Effector memory CD8-positive, alpha-beta T cell (primary cell): ENCODE results near the gene SMIM21.

Source experiments
- ATAC-seq: fragments of 150-1000 bp; cut with Tn5 transposase; replicated peaks from 2 replicates; pipeline ENCODE4 v1.10.0; 2021; ENCODE audit warnings: mild to moderate bottlenecking, moderate library complexity
- DNase-seq, 3 experiments: peaks; one replicate each; pipeline ENCODE4 v3.0.0; 2021
- H3K27ac Mint-ChIP-seq, 2 donors: one replicate each; pipeline ENCODE4 v1.8.0; 2022; ENCODE audit warnings: mild to moderate bottlenecking in 2 of 2, mixed read lengths in 2 of 2, moderate library complexity in 2 of 2
- H3K27me3 Mint-ChIP-seq, 2 donors: one replicate each; pipeline ENCODE4 v1.8.0; 2022; ENCODE audit warnings: mixed read lengths in 2 of 2
- H3K36me3 Mint-ChIP-seq: one replicate; pipeline ENCODE4 v1.8.0; 2022; ENCODE audit warnings: mild to moderate bottlenecking, moderate library complexity, mixed read lengths; ENCODE audit not compliant: insufficient read depth
- H3K4me1 Mint-ChIP-seq, 2 donors: one replicate each; pipeline ENCODE4 v1.8.0; 2022; ENCODE audit warnings: low read depth in 2 of 2, mixed read lengths in 2 of 2
- H3K4me3 Mint-ChIP-seq, 2 donors: one replicate each; pipeline ENCODE4 v1.8.0; 2022; ENCODE audit warnings: mild to moderate bottlenecking in 2 of 2, mixed read lengths in 2 of 2, moderate library complexity in 2 of 2
- H3K9me3 Mint-ChIP-seq, 2 donors: one replicate each; pipeline ENCODE4 v1.8.0; 2022; ENCODE audit warnings: mixed read lengths in 2 of 2

Gene SMIM21

DNA sequence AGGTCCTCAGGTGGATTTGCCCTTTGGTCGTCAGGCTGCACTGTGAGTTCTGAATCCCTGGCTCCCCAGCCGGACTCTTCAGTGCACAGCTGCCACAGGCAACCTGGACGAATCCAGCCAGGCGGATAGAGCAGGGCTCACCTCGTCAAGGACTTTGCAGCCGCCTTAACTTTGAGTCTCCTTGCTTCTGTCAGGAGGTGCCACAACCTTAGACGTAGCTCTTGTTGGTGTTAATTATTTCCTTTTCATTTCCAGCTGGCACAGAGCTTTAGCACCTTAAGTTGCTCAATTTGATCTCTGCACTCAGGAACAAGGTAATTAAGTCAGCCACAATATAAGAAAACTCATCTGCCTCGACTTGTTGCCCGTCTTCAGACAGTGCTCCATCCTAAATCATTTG is 17.7 kb downstream of the SMIM21 start:
- no peak for ATAC-seq
- no peaks in the 10 kb centered on the region for H3K9me3 Mint-ChIP-seq

DNA sequence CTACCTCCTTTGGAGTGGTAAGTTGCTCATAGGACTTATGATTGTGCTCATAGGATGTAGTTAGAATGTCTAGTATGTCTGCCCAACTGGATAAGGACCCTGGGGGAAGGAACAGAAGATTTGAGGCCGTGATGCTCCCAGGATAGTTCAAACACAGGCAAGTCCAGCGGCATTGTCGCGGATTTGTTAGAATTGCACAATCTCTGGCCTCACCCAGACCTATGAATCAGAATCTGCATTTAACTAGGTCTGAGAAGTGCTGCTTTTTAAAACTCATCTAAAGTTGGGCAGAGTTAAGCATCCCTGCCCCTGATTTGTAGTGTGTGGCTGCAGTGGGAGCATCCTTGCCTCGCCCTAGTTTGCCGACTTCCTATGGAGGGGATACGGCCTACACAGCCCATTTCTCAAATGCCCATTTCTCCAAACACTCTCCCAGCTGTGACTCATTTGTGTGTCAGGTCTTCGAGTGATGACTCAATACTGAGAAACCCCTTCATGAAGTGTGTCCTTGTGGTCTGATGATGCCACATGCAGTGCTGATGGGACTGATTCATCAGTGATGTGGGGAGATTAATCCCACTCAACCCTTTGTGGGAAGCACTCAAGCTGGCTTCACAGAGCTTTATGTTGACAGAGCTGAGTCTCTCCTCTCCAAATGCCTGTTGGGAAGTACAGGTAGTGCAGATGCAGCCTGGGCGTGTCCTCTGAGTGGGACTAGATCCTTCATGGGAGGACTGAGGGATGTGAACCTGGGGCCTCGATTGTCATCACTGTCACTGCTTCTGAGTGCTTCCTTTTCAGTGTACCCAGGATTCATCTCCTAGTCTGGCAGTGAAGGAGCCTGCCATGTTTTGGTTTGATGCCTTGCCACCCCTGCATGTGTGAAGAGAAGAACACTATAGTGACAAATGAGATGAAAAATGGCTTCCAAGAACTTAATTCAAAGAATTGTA is 18.7 kb downstream of the SMIM21 start:
- H3K4me3 Mint-ChIP-seq, result no peak overlapping the region
- H3K27me3 Mint-ChIP-seq, result peaks cover 32 to 40% of the 10 kb centered on the region in 2 donors
- H3K27ac Mint-ChIP-seq, result no peak overlapping the region
- DNase-seq (no peak), ATAC-seq (no peak)
- H3K9me3 Mint-ChIP-seq, result no peaks in the 10 kb centered on the region
- no peaks in the 10 kb centered on the region for H3K4me1 Mint-ChIP-seq
- H3K36me3 Mint-ChIP-seq, result no peaks in the 10 kb centered on the region

More for the DNA sequence above, 17.7 kb downstream of the SMIM21 start:
- no peak for DNase-seq
- H3K27me3 Mint-ChIP-seq, result peaks cover 31 to 40% of the 10 kb centered on the region in 2 donors
- no peak overlapping the region for H3K27ac Mint-ChIP-seq
- H3K4me1 Mint-ChIP-seq, result no peaks in the 10 kb centered on the region
- no peak overlapping the region for H3K4me3 Mint-ChIP-seq
- H3K36me3 Mint-ChIP-seq, result no peaks in the 10 kb centered on the region

DNA sequence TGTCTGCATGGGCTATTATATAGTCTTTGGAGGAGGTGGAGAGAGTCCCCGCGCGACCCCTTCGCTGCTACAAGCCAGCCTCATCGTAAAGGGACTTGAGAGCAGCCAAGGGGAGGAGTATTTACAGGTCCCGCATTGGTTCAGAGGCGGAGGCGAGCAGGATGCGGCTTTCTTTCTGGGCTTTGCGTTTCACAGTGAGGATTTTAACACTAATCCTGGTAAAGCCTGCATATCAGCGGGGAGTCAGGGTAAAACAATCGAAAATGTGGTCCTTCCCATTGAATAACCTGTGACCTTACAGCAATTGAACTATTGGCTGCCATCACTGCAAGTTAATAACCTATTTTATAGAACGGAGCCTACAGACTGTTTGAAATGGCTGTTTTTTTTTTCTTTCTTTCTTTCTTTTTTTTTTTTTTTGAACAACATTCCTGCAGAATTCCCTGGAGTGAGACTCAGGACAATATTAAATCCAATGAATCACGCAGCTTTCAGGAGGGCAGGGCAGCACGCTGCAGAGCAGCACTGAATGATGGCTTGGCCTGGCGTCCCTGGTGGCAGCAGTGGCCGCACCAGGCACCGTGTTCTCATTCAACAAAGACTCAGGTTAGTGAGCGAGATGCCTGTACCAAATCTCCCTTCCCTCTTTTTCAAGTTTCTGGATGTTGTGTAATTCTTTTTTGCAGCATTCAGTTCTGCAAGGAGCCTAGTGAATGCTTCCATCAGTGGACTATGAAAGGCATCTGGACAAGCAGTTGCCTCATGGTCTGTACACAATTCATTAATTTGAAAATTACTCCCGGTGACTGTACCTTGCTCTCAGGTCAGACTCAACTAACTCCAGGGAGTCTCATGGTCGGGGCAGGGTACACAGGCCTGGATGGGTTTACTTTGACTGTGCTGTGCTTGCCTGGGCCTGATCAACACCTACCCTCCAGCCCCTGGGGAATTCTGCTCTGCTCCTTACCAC is 19.8 kb downstream of the SMIM21 start:
- ATAC-seq, result no peak
- no peaks in the 10 kb centered on the region for H3K36me3 Mint-ChIP-seq
- H3K9me3 Mint-ChIP-seq, result no peaks in the 10 kb centered on the region
- DNase-seq, result no peak
- no peak overlapping the region for H3K4me3 Mint-ChIP-seq
- H3K4me1 Mint-ChIP-seq, result no peaks in the 10 kb centered on the region
- peaks cover 33 to 42% of the 10 kb centered on the region in 2 donors for H3K27me3 Mint-ChIP-seq
- no peak overlapping the region for H3K27ac Mint-ChIP-seq

DNA sequence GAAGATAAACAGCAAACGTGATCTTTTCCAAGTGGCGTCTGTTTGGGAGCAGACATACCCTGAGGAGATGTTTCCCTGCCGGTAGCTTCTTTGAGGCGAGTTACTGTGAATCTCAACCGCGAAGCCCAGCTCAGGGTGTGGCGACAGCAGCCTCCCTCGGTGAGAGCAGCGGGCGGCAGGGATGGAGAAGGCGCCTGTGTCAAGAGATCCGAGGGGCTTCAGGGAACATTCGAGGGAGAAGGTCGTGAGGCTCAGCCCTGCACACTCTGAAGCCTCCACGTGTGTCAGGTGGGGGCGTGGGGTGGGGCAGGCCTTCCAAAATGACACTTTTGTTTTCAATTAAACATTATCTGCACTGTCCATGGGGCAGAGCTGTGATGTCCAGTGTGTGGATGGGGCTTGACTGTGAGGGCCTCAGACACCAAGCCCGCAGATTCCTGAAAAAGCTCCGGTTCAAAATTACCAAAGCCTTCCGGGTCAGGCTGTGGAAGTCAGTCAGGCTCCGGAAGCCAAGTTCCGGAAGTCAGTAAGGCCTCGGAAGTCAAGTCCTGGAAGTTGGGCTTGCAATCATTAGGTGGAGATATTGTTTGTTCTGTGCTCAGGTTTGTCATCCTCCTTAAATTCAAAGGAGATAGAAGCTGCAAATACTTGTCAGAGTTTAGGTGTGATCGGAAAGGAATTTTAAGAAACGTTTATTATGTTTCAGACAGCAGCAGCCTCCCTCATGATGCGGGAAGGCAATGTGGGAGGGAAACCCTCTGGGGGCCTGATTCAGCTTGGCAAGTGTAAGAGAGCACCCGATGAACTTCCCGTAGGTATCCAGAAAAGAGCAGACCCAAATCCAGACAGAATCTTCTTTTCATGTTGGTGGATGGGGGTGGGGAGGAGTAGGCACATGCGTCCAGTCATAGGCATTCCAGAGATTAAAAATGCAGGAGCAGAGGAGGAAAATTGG is 20.7 kb downstream of the SMIM21 start:
- no peaks in the 10 kb centered on the region for H3K9me3 Mint-ChIP-seq
- peaks cover 40 to 51% of the 10 kb centered on the region in 2 donors for H3K27me3 Mint-ChIP-seq
- no peak overlapping the region for H3K27ac Mint-ChIP-seq
- DNase-seq (no peak), ATAC-seq (no peak)
- no peaks in the 10 kb centered on the region for H3K36me3 Mint-ChIP-seq
- H3K4me3 Mint-ChIP-seq, result no peak overlapping the region
- no peaks in the 10 kb centered on the region for H3K4me1 Mint-ChIP-seq

DNA sequence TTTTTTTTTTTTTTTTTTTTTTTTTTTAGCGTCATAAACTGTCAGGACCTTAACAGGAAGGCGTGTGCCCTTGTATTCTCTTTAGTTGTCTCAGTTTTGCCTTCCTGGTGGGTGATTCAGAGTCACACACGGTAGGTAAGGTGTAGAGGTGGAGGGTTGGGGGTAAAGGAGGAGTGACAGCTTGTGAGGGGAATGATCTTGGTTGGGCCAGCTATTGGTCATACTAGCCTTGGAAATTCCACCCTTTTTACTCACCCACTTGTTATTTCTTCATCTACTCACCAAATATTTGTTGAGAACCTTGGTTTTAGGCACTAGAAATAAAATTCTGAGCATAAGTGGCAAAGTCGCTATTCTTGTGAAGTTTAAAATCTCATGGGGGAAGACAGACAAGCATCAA is 22.2 kb downstream of the SMIM21 start:
- no peak for ATAC-seq
- Mint-ChIP-seq H3K27ac (no peak overlapping the region), H3K9me3 (no peaks in the 10 kb centered on the region)

DNA sequence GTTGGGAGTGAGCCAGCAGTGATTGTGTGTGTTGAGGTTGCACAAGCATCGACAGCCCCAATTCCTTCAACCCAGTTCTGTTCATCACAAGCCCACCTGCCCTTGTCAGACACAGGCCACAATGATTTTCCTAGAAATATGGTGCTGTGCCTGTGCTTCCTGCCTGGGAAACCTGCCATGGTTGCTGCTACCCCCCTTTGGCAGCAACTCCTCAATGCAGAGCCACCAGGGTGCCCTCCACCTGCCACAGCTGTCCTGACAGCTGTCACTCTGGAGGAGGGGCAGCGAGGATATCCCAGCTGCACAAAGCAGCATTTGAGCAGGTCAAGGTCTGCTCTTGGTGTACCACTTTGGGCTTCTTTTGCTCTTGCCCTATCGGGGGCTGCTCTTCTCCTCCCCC is 27.1 kb downstream of the SMIM21 start:
- no peaks in the 10 kb centered on the region for H3K4me1 Mint-ChIP-seq
- no peaks in the 10 kb centered on the region for H3K9me3 Mint-ChIP-seq

More for the DNA sequence above, 22.2 kb downstream of the SMIM21 start:
- Mint-ChIP-seq H3K27me3 (peaks cover 40 to 52% of the 10 kb centered on the region in 2 donors), H3K4me1 (no peaks in the 10 kb centered on the region), H3K4me3 (no peak overlapping the region), H3K36me3 (no peaks in the 10 kb centered on the region)
- DNase-seq, result no peak

DNA sequence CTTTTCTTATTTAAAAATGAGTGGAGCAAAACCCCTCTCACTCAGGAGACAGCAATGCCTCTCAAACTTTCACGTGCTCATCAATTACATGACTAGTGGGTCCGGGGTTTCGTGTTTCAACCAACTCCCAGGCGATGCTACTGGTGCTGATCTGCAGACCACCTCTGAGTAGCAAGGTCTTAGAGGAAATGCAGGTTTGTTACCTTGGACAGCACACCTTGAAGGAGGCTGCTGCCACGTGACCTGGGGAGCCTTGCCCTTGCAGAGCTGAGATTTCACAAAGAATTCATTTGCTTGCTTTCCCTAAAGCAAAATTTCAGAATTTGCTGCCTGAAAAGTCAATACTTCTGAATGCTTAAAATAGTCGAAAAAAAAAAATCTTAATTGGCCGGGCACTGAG is 32.4 kb downstream of the SMIM21 start:
- Mint-ChIP-seq H3K4me3 (no peak overlapping the region), H3K27ac (no peak overlapping the region), H3K4me1 (peaks cover 0 to 5% of the 10 kb centered on the region in 2 donors), H3K27me3 (peaks cover 52 to 59% of the 10 kb centered on the region in 2 donors), H3K36me3 (no peaks in the 10 kb centered on the region), H3K9me3 (no peaks in the 10 kb centered on the region)
- no peak for DNase-seq
- ATAC-seq, result no peak

More for the DNA sequence above, 27.1 kb downstream of the SMIM21 start:
- DNase-seq, result no peak
- peaks cover 38 to 59% of the 10 kb centered on the region in 2 donors for H3K27me3 Mint-ChIP-seq
- no peak overlapping the region for H3K27ac Mint-ChIP-seq
- H3K4me3 Mint-ChIP-seq, result no peak overlapping the region
- H3K36me3 Mint-ChIP-seq, result no peaks in the 10 kb centered on the region
- ATAC-seq, result no peak

DNA sequence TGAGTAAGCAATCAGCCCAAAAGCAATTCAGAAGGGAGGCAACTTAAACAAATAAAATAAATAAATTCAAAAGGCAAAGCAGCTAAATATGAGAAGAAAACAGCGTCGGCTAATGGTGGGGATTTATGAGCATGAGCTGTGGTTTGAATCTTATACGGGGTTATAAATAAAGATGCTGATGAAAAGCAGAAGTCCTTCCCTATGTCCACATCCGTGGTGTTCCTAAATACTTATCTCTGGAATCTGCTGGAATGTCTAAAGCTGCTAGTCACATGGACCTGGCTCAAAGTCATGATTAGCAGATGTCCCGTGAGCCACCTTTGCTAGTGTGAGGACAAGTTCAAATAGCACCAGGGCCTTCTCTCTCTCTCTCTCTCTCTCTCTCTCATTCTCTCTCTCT is 33.8 kb downstream of the SMIM21 start:
- Mint-ChIP-seq H3K4me3 (no peak overlapping the region), H3K9me3 (no peaks in the 10 kb centered on the region)

DNA sequence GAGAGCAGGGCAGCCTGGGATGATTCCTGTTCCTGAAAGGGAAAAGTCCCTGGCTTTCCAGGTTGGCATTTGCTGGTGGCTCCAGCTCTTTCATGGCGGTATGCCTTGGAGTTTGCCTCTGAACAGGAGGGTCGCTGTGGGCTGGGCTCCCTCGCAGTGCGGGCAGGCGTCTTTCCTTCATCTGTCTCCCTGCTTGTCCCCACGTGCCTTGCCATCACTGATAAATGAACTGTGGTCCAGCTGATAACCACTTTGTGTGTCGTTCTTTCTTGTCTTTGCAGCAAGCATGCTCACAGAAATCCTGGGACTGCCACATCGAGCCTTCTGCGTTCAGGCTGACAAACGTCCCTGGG is 35.3 kb downstream of the SMIM21 start:
- Mint-ChIP-seq H3K27ac (no peak overlapping the region), H3K4me3 (no peak overlapping the region), H3K36me3 (no peaks in the 10 kb centered on the region), H3K27me3 (peaks cover 48 to 69% of the 10 kb centered on the region in 2 donors), H3K4me1 (peaks cover 0 to 5% of the 10 kb centered on the region in 2 donors), H3K9me3 (no peaks in the 10 kb centered on the region)
- ATAC-seq, result no peak
- DNase-seq, result no peak

More for the DNA sequence above, 33.8 kb downstream of the SMIM21 start:
- Mint-ChIP-seq H3K4me1 (peaks cover 0 to 5% of the 10 kb centered on the region in 2 donors), H3K27me3 (peaks cover 54 to 59% of the 10 kb centered on the region in 2 donors), H3K27ac (no peak overlapping the region), H3K36me3 (no peaks in the 10 kb centered on the region)
- DNase-seq (no peak), ATAC-seq (no peak)

DNA sequence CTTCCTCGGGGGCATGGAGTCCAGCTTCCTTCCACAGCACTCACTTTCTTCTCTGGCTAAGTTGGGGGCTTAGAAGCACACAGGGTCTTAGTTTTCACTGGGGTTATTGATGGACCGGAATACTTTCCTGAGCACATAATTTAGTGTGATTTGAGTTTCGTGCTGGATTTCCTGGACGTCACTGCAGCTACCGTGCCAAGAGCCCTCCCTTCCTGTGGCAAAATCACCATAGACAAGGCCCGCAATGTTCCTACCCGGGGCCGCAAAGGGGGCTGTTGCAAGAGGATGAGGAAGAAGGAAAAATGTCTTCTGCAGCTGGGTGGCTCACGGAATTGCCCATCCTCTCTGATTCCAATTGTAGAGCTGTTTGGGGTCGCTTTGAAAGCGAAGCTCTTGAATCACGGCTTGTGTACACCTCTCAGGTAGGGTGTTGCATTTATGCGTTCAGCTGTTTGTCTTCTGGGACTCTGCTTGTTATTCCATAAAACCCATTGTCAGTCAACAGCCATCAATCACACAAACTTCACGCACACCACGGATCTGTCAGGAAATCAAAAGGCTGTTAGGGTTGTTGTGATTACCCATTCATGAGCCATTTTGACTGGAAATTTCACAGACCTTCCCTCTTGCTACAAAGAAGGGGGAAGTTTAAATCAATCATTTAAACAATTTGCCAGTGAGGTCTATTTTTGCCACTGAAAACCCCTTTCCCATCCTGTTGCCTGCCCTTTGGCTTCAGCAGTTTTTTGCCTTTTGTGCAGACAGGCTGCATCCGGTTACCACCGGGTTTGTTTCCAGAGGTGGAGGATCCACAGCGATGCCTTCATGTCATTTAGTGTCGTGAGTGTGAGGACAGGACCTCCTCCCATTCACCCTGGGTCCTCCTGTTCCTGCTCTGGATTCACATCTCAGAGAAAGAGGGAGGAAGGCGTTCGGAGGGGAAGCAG is 36.0 kb downstream of the SMIM21 start:
- Mint-ChIP-seq H3K4me3 (no peak overlapping the region), H3K27me3 (peaks cover 42 to 75% of the 10 kb centered on the region in 2 donors), H3K27ac (no peak overlapping the region), H3K9me3 (no peaks in the 10 kb centered on the region), H3K4me1 (peaks cover 0 to 5% of the 10 kb centered on the region in 2 donors), H3K36me3 (no peaks in the 10 kb centered on the region)
- ATAC-seq, result no peak
- DNase-seq, result no peak

DNA sequence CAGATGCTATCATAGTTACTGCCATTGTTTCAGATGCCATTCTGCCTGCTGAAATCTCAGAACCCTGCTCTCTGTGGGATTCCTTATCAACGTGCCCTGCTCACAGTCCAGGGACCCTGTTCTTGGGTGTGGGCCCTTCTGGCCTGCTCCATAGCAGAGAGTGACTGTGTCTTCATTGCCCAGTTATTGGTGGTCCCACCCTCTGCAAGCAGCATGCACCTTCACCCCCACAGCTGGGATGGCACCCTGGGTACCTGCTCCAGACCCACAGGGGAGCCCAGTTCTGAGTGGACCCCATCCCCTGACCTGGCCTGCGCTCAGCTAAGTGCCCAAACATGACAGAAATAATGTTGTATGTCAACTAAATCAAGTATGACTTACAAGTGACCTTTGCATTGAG is 36.6 kb downstream of the SMIM21 start:
- no peak overlapping the region for H3K4me3 Mint-ChIP-seq
- H3K27ac Mint-ChIP-seq, result no peak overlapping the region
- H3K9me3 Mint-ChIP-seq, result no peaks in the 10 kb centered on the region
- H3K27me3 Mint-ChIP-seq, result peaks cover 39 to 81% of the 10 kb centered on the region in 2 donors
- ATAC-seq (no peak), DNase-seq (no peak)
- no peaks in the 10 kb centered on the region for H3K36me3 Mint-ChIP-seq
- peaks cover 0 to 5% of the 10 kb centered on the region in 2 donors for H3K4me1 Mint-ChIP-seq

DNA sequence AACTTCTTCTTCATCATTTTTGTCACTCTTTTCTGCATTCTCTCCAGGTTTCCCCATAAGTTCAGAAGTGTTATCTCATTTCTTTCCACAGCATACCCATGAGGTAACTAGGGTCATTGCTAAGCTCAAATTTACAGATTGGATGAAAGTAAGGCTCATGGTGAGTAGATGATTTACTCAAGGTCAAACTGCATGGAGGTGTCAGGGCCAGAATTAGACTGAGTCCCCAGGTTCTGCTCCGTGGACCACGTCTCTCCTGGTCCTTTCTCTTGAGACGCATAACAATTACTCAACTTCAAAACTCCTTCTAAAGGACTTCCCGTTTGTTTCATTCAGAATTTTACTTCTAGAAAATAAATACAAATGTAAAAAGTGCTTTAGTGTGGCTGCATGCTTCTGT is 43.4 kb downstream of the SMIM21 start:
- H3K27me3 Mint-ChIP-seq, result peaks cover 47 to 90% of the 10 kb centered on the region in 2 donors
- no peaks in the 10 kb centered on the region for H3K4me1 Mint-ChIP-seq
- ATAC-seq, result no peak

More for the DNA sequence above, 43.4 kb downstream of the SMIM21 start:
- no peaks in the 10 kb centered on the region for H3K36me3 Mint-ChIP-seq
- no peaks in the 10 kb centered on the region for H3K9me3 Mint-ChIP-seq
- no peak overlapping the region for H3K27ac Mint-ChIP-seq
- no peak overlapping the region for H3K4me3 Mint-ChIP-seq
- DNase-seq, result no peak
